NCI-H146 (cell line): ENCODE measurements around the gene COCH.

Source experiments
- DNase-seq: peaks from one replicate; lab custom pipeline; 2025; lab: John Stamatoyannopoulos, UW

COCH gene

GRCh38 chr14:30874120-30874998 lies at the start of gene COCH:
Gene COCH (plus strand): TSS chr14:30874559. CDS start chr14:30874939, 380 bp downstream.
- peak; percentile 79 for DNase-seq

GRCh38 chr14:30826070-30826469 lies 48.3 kb upstream of the COCH start:
- DNase-seq = no peak

- no peak for DNase-seq
These were observed 44.5 kb upstream of the COCH start for GRCh38 chr14:30829853-30830252.

GRCh38 chr14:30834353-30834752 lies 40.0 kb upstream of the COCH start:
- DNase-seq = no peak

- no peak for DNase-seq
These were observed 36.0 kb upstream of the COCH start for GRCh38 chr14:30838351-30838750.

GRCh38 chr14:30840086-30840779 lies 34.1 kb upstream of the COCH start:
- DNase-seq = no peak

GRCh38 chr14:30842431-30842830 lies 31.9 kb upstream of the COCH start:
- no peak for DNase-seq

- no peak for DNase-seq
These were observed 25.7 kb upstream of the COCH start for GRCh38 chr14:30848449-30849240.

GRCh38 chr14:30849354-30849753 lies 25.0 kb upstream of the COCH start:
- no peak for DNase-seq

- no peak for DNase-seq
These were observed 24.4 kb upstream of the COCH start for GRCh38 chr14:30849983-30850382.

- DNase-seq = no peak
These were observed 20.4 kb upstream of the COCH start for GRCh38 chr14:30853946-30854345.

- DNase-seq = no peak
These were observed 19.9 kb upstream of the COCH start for GRCh38 chr14:30854492-30854891.

- DNase-seq = no peak
These were observed 18.9 kb upstream of the COCH start for GRCh38 chr14:30855345-30856037.

GRCh38 chr14:30861200-30861599 lies 13.2 kb upstream of the COCH start:
- no peak for DNase-seq

- DNase-seq = no peak
These were observed 9.4 kb upstream of the COCH start for GRCh38 chr14:30864934-30865333.

- DNase-seq = no peak
These were observed 5.6 kb upstream of the COCH start for GRCh38 chr14:30868736-30869135.

- DNase-seq = no peak
These were observed 4.7 kb upstream of the COCH start for GRCh38 chr14:30869551-30870155.

GRCh38 chr14:30872602-30873001 lies 1.8 kb upstream of the COCH start:
- peak; percentile 52 for DNase-seq

GRCh38 chr14:30873308-30874119 lies 845 bp upstream of the COCH start:
- DNase-seq = no peak

GRCh38 chr14:30874999-30875787 lies 834 bp downstream of the COCH start:
- DNase-seq = peak; percentile 44
